ENCODE measurements around the gene MAT2B. TPM values are rescaled to one million over a fixed set of nuclear protein-coding genes. Genes with fewer than 3 reads are reported as not detected.

The MAT2B gene
- total and polyA plus RNA-seq, 2 of the 13 experiments (the other 11 are each of a cell fraction or from before 2014, with no cell fraction given) = 20.2 to 37.1 TPM

GRCh38 chr5:163503106-163504078, 2.0 kb upstream of the MAT2B start (continued):
- TF ChIP-seq ZNF280D (CRISPR knock-in tag; IDR thresholded peaks at IDR 0.05) (no peak), FOXP1 (IDR thresholded peaks at IDR 0.05) (no peak), FOXP1 (CRISPR knock-in tag; IDR thresholded peaks at IDR 0.05) (no peak), ZNF776 (CRISPR knock-in tag; IDR thresholded peaks at IDR 0.05) (no peak), CENPT (CRISPR knock-in tag; IDR thresholded peaks at IDR 0.05; ENCODE audit: low read depth) (no peak), SATB2 (CRISPR knock-in tag; IDR thresholded peaks at IDR 0.05) (no peak), NAIF1 (CRISPR knock-in tag; IDR thresholded peaks at IDR 0.05; ENCODE audit: borderline replicate concordance) (no peak), PAWR (CRISPR knock-in tag; IDR thresholded peaks at IDR 0.05; ENCODE audit: borderline replicate concordance) (no peak), FOXJ3 (CRISPR knock-in tag; IDR thresholded peaks at IDR 0.05; ENCODE audit: borderline replicate concordance) (no peak), HMGA1 (CRISPR knock-in tag; conservative IDR thresholded peaks at IDR 0.05) (no peak), HNF4G (IDR thresholded peaks at IDR 0.05; ENCODE audit: borderline replicate concordance, low read depth, low read length) (no peak), HNF4G (CRISPR knock-in tag; IDR thresholded peaks at IDR 0.05; ENCODE audit: borderline replicate concordance, low read depth) (no peak), NR2F1 (CRISPR knock-in tag; IDR thresholded peaks at IDR 0.05) (0 out of 4 replicates have a peak, but pooled peaks of 1 of the 2 experiments have one; percentile 26), MXI1 (IDR thresholded peaks at IDR 0.05; ENCODE audit: borderline replicate concordance, low read depth, low read length) (no peak), NR2C2 (CRISPR knock-in tag; IDR thresholded peaks at IDR 0.05; ENCODE audit: borderline replicate concordance) (peak; percentile 24; the same call in 1 of the 2 replicates), ZNF782 (CRISPR knock-in tag; IDR thresholded peaks at IDR 0.05; ENCODE audit: borderline replicate concordance) (no peak), GPBP1L1 (CRISPR knock-in tag; IDR thresholded peaks at IDR 0.05) (no peak), ZNF790 (CRISPR knock-in tag; IDR thresholded peaks at IDR 0.05; ENCODE audit: borderline replicate concordance) (no peak), STAG1 (CRISPR knock-in tag; IDR thresholded peaks at IDR 0.05) (peak; percentile 36; the same call in 1 of the 2 replicates), PRDM4 (CRISPR knock-in tag; IDR thresholded peaks at IDR 0.05; ENCODE audit: borderline replicate concordance) (no peak), RFX1 (IDR thresholded peaks at IDR 0.05) (no peak), NR2F6 (IDR thresholded peaks at IDR 0.05) (peak; percentile 57), NR2F6 (CRISPR knock-in tag; IDR thresholded peaks at IDR 0.05) (peak; percentile 76), ZNF775 (CRISPR knock-in tag; IDR thresholded peaks at IDR 0.05; ENCODE audit: borderline replicate concordance) (no peak)
